Fibroblast of lung (primary cell): ENCODE measurements around the gene CSAG1.
"Not testable (repeated sequence)": the region's sequence is repeated elsewhere in the genome, so short reads cannot be mapped to it uniquely, and the experiment has no call there.

Experiments used
- EZH2 ChIP-seq: IDR thresholded peaks from 2 replicates; pipeline ENCODE4 v1.5.1; 2012; ENCODE audit warnings: low read length, control low read depth, mild to moderate bottlenecking; ENCODE audit errors: missing control alignments
- TF ChIP-seq, protein P1 (sequence below), 2 donors: IDR thresholded peaks in 1 of 2; conservative IDR thresholded peaks in 1 of 2; 1 replicate in 1 of 2; 2 replicates in 1 of 2; pipeline ENCODE4 v1.5.1; 2011 to 2012; ENCODE audit warnings: low read length in 2 of 2, control low read depth in 1 of 2, inconsistent platforms in 1 of 2, low read depth in 1 of 2, mild to moderate bottlenecking in 1 of 2

- TF ChIP-seq EZH2 = not testable (repeated sequence)
- TF ChIP-seq, protein P1, sequence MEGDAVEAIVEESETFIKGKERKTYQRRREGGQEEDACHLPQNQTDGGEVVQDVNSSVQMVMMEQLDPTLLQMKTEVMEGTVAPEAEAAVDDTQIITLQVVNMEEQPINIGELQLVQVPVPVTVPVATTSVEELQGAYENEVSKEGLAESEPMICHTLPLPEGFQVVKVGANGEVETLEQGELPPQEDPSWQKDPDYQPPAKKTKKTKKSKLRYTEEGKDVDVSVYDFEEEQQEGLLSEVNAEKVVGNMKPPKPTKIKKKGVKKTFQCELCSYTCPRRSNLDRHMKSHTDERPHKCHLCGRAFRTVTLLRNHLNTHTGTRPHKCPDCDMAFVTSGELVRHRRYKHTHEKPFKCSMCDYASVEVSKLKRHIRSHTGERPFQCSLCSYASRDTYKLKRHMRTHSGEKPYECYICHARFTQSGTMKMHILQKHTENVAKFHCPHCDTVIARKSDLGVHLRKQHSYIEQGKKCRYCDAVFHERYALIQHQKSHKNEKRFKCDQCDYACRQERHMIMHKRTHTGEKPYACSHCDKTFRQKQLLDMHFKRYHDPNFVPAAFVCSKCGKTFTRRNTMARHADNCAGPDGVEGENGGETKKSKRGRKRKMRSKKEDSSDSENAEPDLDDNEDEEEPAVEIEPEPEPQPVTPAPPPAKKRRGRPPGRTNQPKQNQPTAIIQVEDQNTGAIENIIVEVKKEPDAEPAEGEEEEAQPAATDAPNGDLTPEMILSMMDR (conservative IDR thresholded peaks at IDR 0.05 in 1 of 2, IDR thresholded peaks at IDR 0.05 in 1 of 2; ENCODE audit: low read depth in 1 of 2, low read length in 2 of 2) = not testable (repeated sequence)
These were observed 27.0 kb downstream of the CSAG1 start for GRCh38 chrX:152706500-152706899.
